PFSK-1 (cell line): ENCODE results near the gene MYMK.

Experiments
- FOXP2 ChIP-seq: optimal IDR thresholded peaks from 2 replicates; pipeline ENCODE3; 2011; ENCODE audit warnings: borderline replicate concordance, control low read depth, inconsistent platforms; ENCODE audit not compliant: insufficient read depth; ENCODE audit errors: extremely low read length, extremely low read depth
- POLR2AphosphoS5 ChIP-seq: IDR thresholded peaks from 2 replicates; pipeline ENCODE4 v1.6.1; 2012; ENCODE audit warnings: low read depth, mild to moderate bottlenecking, control low read depth, low read length, moderate library complexity
- SIN3A ChIP-seq: IDR thresholded peaks from 2 replicates; pipeline ENCODE4 v1.6.1; 2012; ENCODE audit warnings: mild to moderate bottlenecking, low read length, moderate library complexity, borderline replicate concordance; ENCODE audit not compliant: insufficient read depth
- TAF1 ChIP-seq: IDR thresholded peaks from 2 replicates; pipeline ENCODE4 v1.6.1; 2012; ENCODE audit warnings: low read length, control low read depth, borderline replicate concordance; ENCODE audit not compliant: insufficient read depth
- TF ChIP-seq, protein P1 (sequence below), 2 experiments: IDR thresholded peaks; 2 replicates each; pipeline versions ENCODE4 v1.6.1 to v1.8.0; 2011 to 2012; ENCODE audit warnings: low read depth in 2 of 2, low read length in 2 of 2, control low read depth in 1 of 2, inconsistent platforms in 1 of 2, mild to moderate bottlenecking in 1 of 2, moderate library complexity in 1 of 2; ENCODE audit not compliant: insufficient read depth in 1 of 2

DNA sequence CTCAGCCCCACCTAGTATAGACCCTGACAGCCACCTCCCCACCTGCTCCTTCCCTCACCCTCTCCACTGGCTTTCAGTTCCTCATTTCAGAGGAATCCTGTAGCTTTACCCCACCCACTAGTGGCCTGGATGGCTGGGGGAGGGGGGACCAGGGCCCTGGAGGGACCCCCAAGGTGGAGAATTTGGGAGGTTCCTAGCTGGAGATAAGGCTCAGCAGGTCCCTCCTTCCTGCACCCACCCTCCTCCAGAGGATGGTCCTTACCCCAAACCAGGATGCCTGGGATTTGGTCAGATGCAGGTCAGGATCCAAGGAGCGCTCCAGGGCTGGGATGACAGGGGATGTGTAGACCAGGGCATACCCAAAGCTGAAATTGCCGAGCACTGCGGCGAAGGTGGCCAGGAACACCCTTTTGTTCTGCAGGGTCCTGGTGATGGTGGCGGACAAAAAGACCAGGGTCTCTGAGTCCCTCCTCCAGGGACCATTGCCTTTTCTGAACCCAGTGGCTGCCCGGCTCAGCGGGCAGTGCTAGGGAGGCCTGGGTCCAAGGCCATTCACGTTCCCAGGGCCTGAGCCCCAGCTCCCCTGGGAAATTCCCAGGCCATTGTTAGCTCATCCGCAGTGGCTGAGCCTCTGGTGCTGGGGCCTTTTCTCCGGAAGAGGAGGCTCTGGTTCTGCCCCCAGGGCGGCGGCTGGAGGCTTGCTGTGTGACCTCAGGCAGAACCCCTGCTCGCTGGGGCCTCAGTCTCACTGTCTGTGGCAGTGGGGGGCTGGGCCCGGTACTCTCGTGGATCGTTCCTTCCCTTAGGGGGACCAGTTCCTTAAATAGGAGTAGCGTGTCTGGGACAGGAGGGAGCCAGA is 46.5 kb downstream of the MYMK start:
- TF ChIP-seq, protein P1, sequence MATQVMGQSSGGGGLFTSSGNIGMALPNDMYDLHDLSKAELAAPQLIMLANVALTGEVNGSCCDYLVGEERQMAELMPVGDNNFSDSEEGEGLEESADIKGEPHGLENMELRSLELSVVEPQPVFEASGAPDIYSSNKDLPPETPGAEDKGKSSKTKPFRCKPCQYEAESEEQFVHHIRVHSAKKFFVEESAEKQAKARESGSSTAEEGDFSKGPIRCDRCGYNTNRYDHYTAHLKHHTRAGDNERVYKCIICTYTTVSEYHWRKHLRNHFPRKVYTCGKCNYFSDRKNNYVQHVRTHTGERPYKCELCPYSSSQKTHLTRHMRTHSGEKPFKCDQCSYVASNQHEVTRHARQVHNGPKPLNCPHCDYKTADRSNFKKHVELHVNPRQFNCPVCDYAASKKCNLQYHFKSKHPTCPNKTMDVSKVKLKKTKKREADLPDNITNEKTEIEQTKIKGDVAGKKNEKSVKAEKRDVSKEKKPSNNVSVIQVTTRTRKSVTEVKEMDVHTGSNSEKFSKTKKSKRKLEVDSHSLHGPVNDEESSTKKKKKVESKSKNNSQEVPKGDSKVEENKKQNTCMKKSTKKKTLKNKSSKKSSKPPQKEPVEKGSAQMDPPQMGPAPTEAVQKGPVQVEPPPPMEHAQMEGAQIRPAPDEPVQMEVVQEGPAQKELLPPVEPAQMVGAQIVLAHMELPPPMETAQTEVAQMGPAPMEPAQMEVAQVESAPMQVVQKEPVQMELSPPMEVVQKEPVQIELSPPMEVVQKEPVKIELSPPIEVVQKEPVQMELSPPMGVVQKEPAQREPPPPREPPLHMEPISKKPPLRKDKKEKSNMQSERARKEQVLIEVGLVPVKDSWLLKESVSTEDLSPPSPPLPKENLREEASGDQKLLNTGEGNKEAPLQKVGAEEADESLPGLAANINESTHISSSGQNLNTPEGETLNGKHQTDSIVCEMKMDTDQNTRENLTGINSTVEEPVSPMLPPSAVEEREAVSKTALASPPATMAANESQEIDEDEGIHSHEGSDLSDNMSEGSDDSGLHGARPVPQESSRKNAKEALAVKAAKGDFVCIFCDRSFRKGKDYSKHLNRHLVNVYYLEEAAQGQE (IDR thresholded peaks at IDR 0.05; ENCODE audit: insufficient read depth in 1 of 2, low read depth in 2 of 2, low read length in 2 of 2), result no peak
- TF ChIP-seq POLR2AphosphoS5, result no peak
- TF ChIP-seq TAF1, result no peak
- no peak for TF ChIP-seq SIN3A
- no peak for TF ChIP-seq FOXP2
